HepG2 (cell line): ENCODE measurements around the gene HDAC5. TPM values are rescaled to one million over a fixed set of nuclear protein-coding genes. Genes with fewer than 3 reads are reported as not detected.

Experiments
- ATF3 ChIP-seq: sonication (generic); formaldehyde crosslinking; IDR thresholded peaks from 2 replicates; pipeline ENCODE4 v1.4.0; 2020; ENCODE audit warnings: missing genetic modification reagents
- ESRRA ChIP-seq: sonication (generic); formaldehyde crosslinking; IDR thresholded peaks from 2 replicates; pipeline ENCODE4 v1.5.1; 2020; ENCODE audit warnings: mild to moderate bottlenecking, low read depth, missing genetic modification reagents
- HMGA1 ChIP-seq: sonication (generic); formaldehyde crosslinking; conservative IDR thresholded peaks from 2 replicates; pipeline ENCODE4 v1.4.0; 2020; ENCODE audit warnings: missing genetic modification reagents
- HOXA9 ChIP-seq: sonication (generic); formaldehyde crosslinking; IDR thresholded peaks from 2 replicates; pipeline ENCODE4 v1.8.1; 2022; ENCODE audit warnings: missing genetic modification reagents, mild to moderate bottlenecking, moderate library complexity, borderline replicate concordance
- HOXD1 ChIP-seq: sonication (generic); formaldehyde crosslinking; IDR thresholded peaks from 2 replicates; pipeline ENCODE4 v1.5.0; 2020; ENCODE audit warnings: missing genetic modification reagents
- KDM6A ChIP-seq: IDR thresholded peaks from 2 replicates; pipeline ENCODE4 v1.6.1; 2016; ENCODE audit warnings: low read depth
- LRRFIP1 ChIP-seq: sonication (generic); formaldehyde crosslinking; conservative IDR thresholded peaks from 2 replicates; pipeline ENCODE4 v1.4.0; 2020; ENCODE audit warnings: missing genetic modification reagents
- MNT ChIP-seq: fragments of 450-650 bp; IDR thresholded peaks from 2 replicates; pipeline ENCODE4 v1.6.1; 2016
- MXI1 ChIP-seq: IDR thresholded peaks from 3 replicates; pipeline ENCODE4 v1.6.1; 2012; ENCODE audit warnings: low read depth, low read length, inconsistent platforms, borderline replicate concordance
- MYNN ChIP-seq: sonication (generic); formaldehyde crosslinking; IDR thresholded peaks from 2 replicates; pipeline ENCODE4 v1.4.0; 2020; ENCODE audit warnings: mild to moderate bottlenecking, low read depth, missing genetic modification reagents
- PAXIP1 ChIP-seq: sonication (generic); formaldehyde crosslinking; conservative IDR thresholded peaks from 2 replicates; pipeline ENCODE4 v1.4.0; 2020; ENCODE audit warnings: mild to moderate bottlenecking, missing genetic modification reagents, moderate library complexity
- RAD21 ChIP-seq: fragments of 450-650 bp; formaldehyde crosslinking; IDR thresholded peaks from 2 replicates; pipeline ENCODE4 v1.5.0; 2020; ENCODE audit warnings: mild to moderate bottlenecking
- SAFB2 ChIP-seq: sonication (generic); formaldehyde crosslinking; IDR thresholded peaks from 2 replicates; pipeline ENCODE4 v1.5.1; 2020; ENCODE audit warnings: missing genetic modification reagents, low read depth, mild to moderate bottlenecking, borderline replicate concordance
- SALL1 ChIP-seq: sonication (generic); formaldehyde crosslinking; IDR thresholded peaks from 2 replicates; pipeline ENCODE4 v1.8.0; 2022; ENCODE audit warnings: mild to moderate bottlenecking, missing genetic modification reagents
- SMAD1 ChIP-seq: sonication (generic); formaldehyde crosslinking; IDR thresholded peaks from 2 replicates; pipeline ENCODE4 v1.4.0; 2020; ENCODE audit warnings: missing genetic modification reagents, low read depth, mild to moderate bottlenecking, borderline replicate concordance
- SRSF1 ChIP-seq: fragments of 200-400 bp; formaldehyde crosslinking; optimal IDR thresholded peaks from 2 replicates; pipeline ENCODE3; 2017; ENCODE audit warnings: mild to moderate bottlenecking, low read depth, low read length, moderate library complexity
- ZFP36 ChIP-seq: fragments of 150-350 bp; IDR thresholded peaks from 2 replicates; pipeline ENCODE4 v1.6.1; 2018; ENCODE audit warnings: borderline replicate concordance, low read length, low read depth; ENCODE audit not compliant: partially characterized antibody
- ZMYM4 ChIP-seq: sonication (generic); formaldehyde crosslinking; IDR thresholded peaks from 2 replicates; pipeline ENCODE4 v1.8.1; 2023; ENCODE audit warnings: mild to moderate bottlenecking, missing genetic modification reagents
- ZNF101 ChIP-seq: sonication (generic); formaldehyde crosslinking; IDR thresholded peaks from 2 replicates; pipeline ENCODE4 v1.4.0; 2020; ENCODE audit warnings: mild to moderate bottlenecking, low read depth, missing genetic modification reagents, borderline replicate concordance
- ZNF720 ChIP-seq: sonication (generic); formaldehyde crosslinking; IDR thresholded peaks from 2 replicates; pipeline ENCODE4 v1.4.0; 2020; ENCODE audit warnings: missing genetic modification reagents
- ZNF775 ChIP-seq: sonication (generic); formaldehyde crosslinking; IDR thresholded peaks from 2 replicates; pipeline ENCODE4 v1.4.0; 2020; ENCODE audit warnings: missing genetic modification reagents, mild to moderate bottlenecking, moderate library complexity, borderline replicate concordance
- ZSCAN12 ChIP-seq: sonication (generic); formaldehyde crosslinking; IDR thresholded peaks from 2 replicates; pipeline ENCODE4 v1.9.0; 2021; ENCODE audit warnings: mild to moderate bottlenecking, missing genetic modification reagents
- polyA plus RNA-seq, 8 experiments: library from polyadenylated mRNA; depleted of rRNA in 3 of 8; stranded (reverse) in 7 of 8; unstranded in 1 of 8; fragments of >200 nt; fragmentation: Illumina TruSeq in 4 of 8; extraction: Trizol in 4 of 8; gene quantifications; 2 replicates each; pipeline versions ENCODE4 v1.2.1 to v1.2.3, GENCODE V29; 2011 to 2016; ENCODE audit warnings: low read depth in 4 of 8, missing spikeins in 1 of 8, mixed read lengths in 1 of 8; ENCODE audit not compliant: insufficient read depth in 1 of 8
- total RNA-seq, 5 experiments: library from RNA; depleted of rRNA; stranded (reverse); fragments of >200 nt; fragmentation: Illumina TruSeq; extraction: Trizol; gene quantifications; 2 replicates each; pipeline ENCODE4 v1.2.3, GENCODE V29; 2016; ENCODE audit warnings: low read depth in 1 of 5

Gene HDAC5
- total and polyA plus RNA-seq, 2 of the 13 experiments (the other 11 are each of a cell fraction or from before 2014, with no cell fraction given), result 46.4 to 85.4 TPM

- no peak for TF ChIP-seq LRRFIP1 (CRISPR knock-in tag)
- TF ChIP-seq ZNF720 (CRISPR knock-in tag), result no peak
- TF ChIP-seq MXI1, result peak; percentile 75; the same call in 1 of the 3 replicates
- peak; percentile 30; the same call in 1 of the 2 replicates for TF ChIP-seq ESRRA
- TF ChIP-seq KDM6A (CRISPR knock-in tag), result no peak
- TF ChIP-seq ZNF101 (CRISPR knock-in tag), result no peak
- no peak; the same call in 1 of the 2 replicates for TF ChIP-seq SMAD1
- no peak for TF ChIP-seq HMGA1
- no peak for TF ChIP-seq ZSCAN12 (CRISPR knock-in tag)
- peak; percentile 26; the same call in 1 of the 2 replicates for TF ChIP-seq MNT
- peak; percentile 55 for TF ChIP-seq ZMYM4 (CRISPR knock-in tag)
- TF ChIP-seq SAFB2 (CRISPR knock-in tag), result peak; percentile 76; the same call in 1 of the 2 replicates
- TF ChIP-seq RAD21 (CRISPR knock-in tag), result peak; percentile 89
- TF ChIP-seq SRSF1, result peak; percentile 35
- no peak for TF ChIP-seq ZFP36
- TF ChIP-seq HOXA9 (CRISPR knock-in tag), result no peak; the same call in 1 of the 2 replicates
- peak; percentile 89 for TF ChIP-seq SALL1 (CRISPR knock-in tag)
- peak; percentile 23; the same call in 1 of the 2 replicates for TF ChIP-seq ATF3 (CRISPR knock-in tag)
- peak; percentile 65 for TF ChIP-seq PAXIP1 (CRISPR knock-in tag)
- no peak for TF ChIP-seq HOXD1 (CRISPR knock-in tag)
- no peak for TF ChIP-seq MYNN
- TF ChIP-seq ZNF775 (CRISPR knock-in tag), result no peak
Measured at GRCh38 chr17:44123356-44124117, at the start of gene HDAC5 (continued).
